ENCODE results near the gene TMEM18. TPM values are rescaled to one million over a fixed set of nuclear protein-coding genes. Genes with fewer than 3 reads are reported as not detected.

TMEM18 gene
- total RNA-seq, 1 experiment from 2014 or later, result 30.7 TPM

DNA sequence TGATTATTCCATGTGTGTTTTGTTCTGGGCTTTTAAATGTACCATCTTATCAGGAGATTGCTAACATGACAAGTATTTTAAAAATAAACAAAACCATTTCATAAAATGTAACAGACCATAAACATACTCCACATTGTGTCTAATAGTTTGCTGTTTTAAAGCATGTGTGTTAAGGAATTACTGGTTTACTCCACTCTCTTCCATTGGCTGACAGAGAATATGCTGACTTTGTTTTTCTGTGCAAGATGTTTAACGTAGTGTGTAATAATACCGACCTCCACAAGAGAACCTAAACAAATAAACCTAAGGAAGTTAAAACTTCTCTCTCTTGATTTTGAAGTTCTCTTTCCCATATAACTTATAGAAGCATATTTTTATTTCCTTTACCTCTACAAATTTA, 17.0 kb upstream of the TMEM18 start:
- Mint-ChIP-seq H3K4me3 (no peak overlapping the region), H3K4me1 (peaks cover 4% of the 10 kb centered on the region in 2 experiments), H3K9me3 (0 out of 5 replicates have a peak, but pooled peaks cover under 1 to 2% of the 10 kb centered on the region in 2 experiments), H3K36me3 (ENCODE audit: insufficient read depth in 1 of 3, low read depth in 3 of 3) (no peaks in the 10 kb centered on the region), H3K27me3 (ENCODE audit: low read depth) (no peaks in the 10 kb centered on the region), H3K27ac (no peak overlapping the region)
- Histone ChIP-seq H2AK5ac (ENCODE audit: insufficient read length, low read length) (no peak overlapping the region), H3T11ph (ENCODE audit: low read length) (no peak overlapping the region), H2BK5ac (ENCODE audit: insufficient read length, low read length) (no peak overlapping the region), H3K27me3 (ENCODE audit: insufficient read depth, low read length) (no peaks in the 10 kb centered on the region), H3K14ac (ENCODE audit: insufficient read depth, low read length) (no peak overlapping the region), H3K9me3 (ENCODE audit: control insufficient read depth, low read depth, low read length) (no peaks in the 10 kb centered on the region), H3K23me2 (ENCODE audit: insufficient read length, low read depth, low read length, poor library complexity, severe bottlenecking) (peaks cover 3% of the 10 kb centered on the region), H3K9ac (ENCODE audit: extremely low read depth, insufficient read length, low read length) (no peak overlapping the region), H3K4me1 (ENCODE audit: insufficient read depth, low read length) (no peaks in the 10 kb centered on the region), H2BK12ac (ENCODE audit: insufficient read length, low read depth, low read length) (no peak overlapping the region), H2BK120ac (ENCODE audit: low read depth, low read length, poor library complexity, severe bottlenecking) (no peak overlapping the region), H4K20me1 (ENCODE audit: control insufficient read depth, insufficient read depth, insufficient read length) (no peaks in the 10 kb centered on the region), H3K79me1 (ENCODE audit: insufficient read depth, low read depth, low read length, poor library complexity, severe bottlenecking) (no peaks in the 10 kb centered on the region), H3K27ac (ENCODE audit: insufficient read length, low read depth, low read length) (no peak overlapping the region), H3K23ac (ENCODE audit: insufficient read length, low read depth, low read length) (no peak overlapping the region), H3K56ac (ENCODE audit: insufficient read length, low read depth, low read length) (no peak overlapping the region), H2BK20ac (ENCODE audit: low read depth, low read length, poor library complexity, severe bottlenecking) (no peak overlapping the region), H4K8ac (replicated peaks; ENCODE audit: insufficient read length, low read depth, low read length) (no peak overlapping the region), H3K18ac (ENCODE audit: insufficient read length, low read depth, low read length) (no peak overlapping the region), H4K5ac (ENCODE audit: insufficient read length, low read depth, low read length) (no peak overlapping the region), H4K91ac (ENCODE audit: insufficient read length, low read depth, low read length) (no peak overlapping the region), H3K4me2 (ENCODE audit: insufficient read depth, insufficient read length, low read length) (no peak overlapping the region), H3K79me2 (ENCODE audit: insufficient read depth, low read length) (no peaks in the 10 kb centered on the region), H2BK15ac (ENCODE audit: low read depth, low read length) (no peak overlapping the region), H3K4ac (ENCODE audit: low read depth, low read length) (no peak overlapping the region), H2AFZ (ENCODE audit: low read length) (no peak overlapping the region)
- no peak for DNase-seq
- TF ChIP-seq, protein P1, sequence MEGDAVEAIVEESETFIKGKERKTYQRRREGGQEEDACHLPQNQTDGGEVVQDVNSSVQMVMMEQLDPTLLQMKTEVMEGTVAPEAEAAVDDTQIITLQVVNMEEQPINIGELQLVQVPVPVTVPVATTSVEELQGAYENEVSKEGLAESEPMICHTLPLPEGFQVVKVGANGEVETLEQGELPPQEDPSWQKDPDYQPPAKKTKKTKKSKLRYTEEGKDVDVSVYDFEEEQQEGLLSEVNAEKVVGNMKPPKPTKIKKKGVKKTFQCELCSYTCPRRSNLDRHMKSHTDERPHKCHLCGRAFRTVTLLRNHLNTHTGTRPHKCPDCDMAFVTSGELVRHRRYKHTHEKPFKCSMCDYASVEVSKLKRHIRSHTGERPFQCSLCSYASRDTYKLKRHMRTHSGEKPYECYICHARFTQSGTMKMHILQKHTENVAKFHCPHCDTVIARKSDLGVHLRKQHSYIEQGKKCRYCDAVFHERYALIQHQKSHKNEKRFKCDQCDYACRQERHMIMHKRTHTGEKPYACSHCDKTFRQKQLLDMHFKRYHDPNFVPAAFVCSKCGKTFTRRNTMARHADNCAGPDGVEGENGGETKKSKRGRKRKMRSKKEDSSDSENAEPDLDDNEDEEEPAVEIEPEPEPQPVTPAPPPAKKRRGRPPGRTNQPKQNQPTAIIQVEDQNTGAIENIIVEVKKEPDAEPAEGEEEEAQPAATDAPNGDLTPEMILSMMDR (conservative IDR thresholded peaks at IDR 0.05), result no peak
- WGBS (ENCODE audit: extremely low coverage, insufficient read length, low lambda C conversion rate), result no CpG with 5 or more reads among the region's 2 CpGs
